WTC11 (cell line): ENCODE data around the gene COL16A1. TPM values are rescaled to one million over a fixed set of nuclear protein-coding genes. Genes with fewer than 3 reads are reported as not detected.

Source experiments
- ATAC-seq: fragments of 200-7000 bp; cut with Tn5 transposase; 2 replicates; pipeline ENCODE4 v1.10.0; 2021; ENCODE audit warnings: mild to moderate bottlenecking, moderate library complexity
- CTCF ChIA-PET: fragments of 300-600 bp; sonication (Branson Sonifier 250); formaldehyde crosslinking; loops from one replicate; lab custom pipeline; 2021; ENCODE audit warnings: antibody characterized with exemption; lab: Charles Lee
- POLR2A ChIA-PET: fragments of 350-600 bp; sonication (Branson Sonifier 250); formaldehyde crosslinking; loops from one replicate; lab custom pipeline; 2021; ENCODE audit warnings: antibody characterized with exemption; lab: Charles Lee
- DNase-seq: peaks from one replicate; pipeline ENCODE4 v3.0.0; 2021; ENCODE audit warnings: low spot score
- H3K27ac Mint-ChIP-seq: 2 replicates; pipeline ENCODE4 v1.8.0; 2021; ENCODE audit warnings: mixed read lengths
- H3K27me3 Mint-ChIP-seq: 2 replicates; pipeline ENCODE4 v1.8.0; 2021; ENCODE audit warnings: low read depth, mild to moderate bottlenecking, moderate library complexity, mixed read lengths
- H3K36me3 Mint-ChIP-seq: 2 replicates; pipeline ENCODE4 v1.8.0; 2021; ENCODE audit warnings: mixed read lengths
- H3K4me1 Mint-ChIP-seq: 2 replicates; pipeline ENCODE4 v1.8.0; 2022; ENCODE audit warnings: mixed read lengths
- H3K4me3 Mint-ChIP-seq: 2 replicates; pipeline ENCODE4 v1.8.0; 2021; ENCODE audit warnings: mild to moderate bottlenecking, moderate library complexity, mixed read lengths
- H3K9me3 Mint-ChIP-seq: 2 replicates; pipeline ENCODE4 v1.8.0; 2021; ENCODE audit warnings: mixed read lengths
- CREB1 ChIP-seq: sonication (generic); formaldehyde crosslinking; IDR thresholded peaks from 2 replicates; pipeline ENCODE4 v1.8.0; 2023; ENCODE audit warnings: mild to moderate bottlenecking, missing genetic modification reagents
- E2F1 ChIP-seq: sonication (generic); formaldehyde crosslinking; IDR thresholded peaks from 2 replicates; pipeline ENCODE4 v1.8.0; 2022; ENCODE audit warnings: mild to moderate bottlenecking, missing genetic modification reagents
- EMX1 ChIP-seq: fragments of 250-450 bp; sonication (Bioruptor Pico); IDR thresholded peaks from 2 replicates; pipeline ENCODE4 v1.8.0; 2021; ENCODE audit warnings: mild to moderate bottlenecking
- FOXK1 ChIP-seq: sonication (generic); formaldehyde crosslinking; IDR thresholded peaks from 2 replicates; pipeline ENCODE4 v1.8.0; 2022; ENCODE audit warnings: mild to moderate bottlenecking, moderate library complexity, missing genetic modification reagents
- GABPB1 ChIP-seq: sonication (generic); formaldehyde crosslinking; IDR thresholded peaks from 2 replicates; pipeline ENCODE4 v1.8.1; 2023; ENCODE audit warnings: mild to moderate bottlenecking, missing genetic modification reagents
- HMGXB4 ChIP-seq: sonication (generic); formaldehyde crosslinking; IDR thresholded peaks from 2 replicates; pipeline ENCODE4 v1.8.1; 2023; ENCODE audit warnings: mild to moderate bottlenecking, moderate library complexity, missing genetic modification reagents
- KAT7 ChIP-seq: sonication (generic); formaldehyde crosslinking; IDR thresholded peaks from 2 replicates; pipeline ENCODE4 v1.8.1; 2023; ENCODE audit warnings: missing genetic modification reagents, mild to moderate bottlenecking, borderline replicate concordance
- MYBL2 ChIP-seq: sonication (generic); formaldehyde crosslinking; IDR thresholded peaks from 2 replicates; pipeline ENCODE4 v1.8.1; 2023; ENCODE audit warnings: mild to moderate bottlenecking, moderate library complexity, missing genetic modification reagents
- NFYB ChIP-seq: sonication (generic); formaldehyde crosslinking; conservative IDR thresholded peaks from 2 replicates; pipeline ENCODE4 v1.8.0; 2022; ENCODE audit warnings: low read depth, missing genetic modification reagents
- NR3C1 ChIP-seq: sonication (generic); formaldehyde crosslinking; conservative IDR thresholded peaks from 2 replicates; pipeline ENCODE4 v1.8.1; 2023; ENCODE audit warnings: low read depth, mild to moderate bottlenecking, missing genetic modification reagents
- PRRX2 ChIP-seq: fragments of 250-450 bp; sonication (Bioruptor Pico); IDR thresholded peaks from 2 replicates; pipeline ENCODE4 v1.8.0; 2021; ENCODE audit warnings: mild to moderate bottlenecking
- RORB ChIP-seq: fragments of 250-450 bp; sonication (Bioruptor Pico); IDR thresholded peaks from 2 replicates; pipeline ENCODE4 v1.9.0; 2021; ENCODE audit warnings: mild to moderate bottlenecking
- TEAD4 ChIP-seq: sonication (generic); formaldehyde crosslinking; IDR thresholded peaks from 2 replicates; pipeline ENCODE4 v1.8.0; 2022; ENCODE audit warnings: mild to moderate bottlenecking, missing genetic modification reagents
- ZNF532 ChIP-seq: fragments of 250-450 bp; sonication (Bioruptor Pico); IDR thresholded peaks from 2 replicates; pipeline ENCODE4 v1.9.0; 2021; ENCODE audit warnings: mild to moderate bottlenecking, borderline replicate concordance
- total RNA-seq: library from RNA; stranded (reverse); gene quantifications from 3 replicates; pipeline ENCODE4 v1.2.3, GENCODE V29; 2021
- TF ChIP-seq, protein P1 (sequence below): sonication (generic); formaldehyde crosslinking; IDR thresholded peaks from 2 replicates; pipeline ENCODE4 v1.8.0; 2023; ENCODE audit warnings: missing genetic modification reagents, mild to moderate bottlenecking, borderline replicate concordance
- TF ChIP-seq, protein P2 (sequence below): sonication (generic); formaldehyde crosslinking; IDR thresholded peaks from 2 replicates; pipeline ENCODE4 v1.8.0; 2023; ENCODE audit warnings: mild to moderate bottlenecking, missing genetic modification reagents
- TF ChIP-seq, protein P3 (sequence below): sonication (generic); formaldehyde crosslinking; IDR thresholded peaks from 2 replicates; pipeline ENCODE4 v1.8.1; 2022; ENCODE audit warnings: mild to moderate bottlenecking, moderate library complexity, missing genetic modification reagents
- TF ChIP-seq, protein P4 (sequence below): sonication (generic); formaldehyde crosslinking; IDR thresholded peaks from 2 replicates; pipeline ENCODE4 v1.8.1; 2023; ENCODE audit warnings: mild to moderate bottlenecking, missing genetic modification reagents

COL16A1 gene
- total RNA-seq, 1 experiment from 2014 or later: 8.8 TPM

DNA sequence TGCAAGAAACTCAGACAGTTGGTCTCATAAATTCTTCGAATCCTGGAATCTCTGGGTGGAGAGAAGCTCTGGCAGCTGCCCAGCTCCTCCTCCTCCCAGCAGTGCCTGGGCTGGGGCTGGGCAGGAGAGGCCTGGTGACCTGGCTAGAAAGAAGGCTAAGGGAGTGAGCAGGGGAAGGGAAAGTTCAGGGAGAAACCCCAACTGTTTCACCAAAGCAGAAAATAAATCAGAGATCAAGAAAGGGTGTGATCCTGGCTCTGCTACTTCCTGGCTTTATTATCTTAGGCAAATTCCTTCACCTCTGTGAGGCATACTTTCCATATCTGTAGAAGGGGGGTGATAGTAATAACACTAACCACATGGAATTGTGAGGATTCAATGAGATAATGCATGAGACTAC, 8.8 kb upstream of the COL16A1 start (continued):
- TF ChIP-seq, protein P1, sequence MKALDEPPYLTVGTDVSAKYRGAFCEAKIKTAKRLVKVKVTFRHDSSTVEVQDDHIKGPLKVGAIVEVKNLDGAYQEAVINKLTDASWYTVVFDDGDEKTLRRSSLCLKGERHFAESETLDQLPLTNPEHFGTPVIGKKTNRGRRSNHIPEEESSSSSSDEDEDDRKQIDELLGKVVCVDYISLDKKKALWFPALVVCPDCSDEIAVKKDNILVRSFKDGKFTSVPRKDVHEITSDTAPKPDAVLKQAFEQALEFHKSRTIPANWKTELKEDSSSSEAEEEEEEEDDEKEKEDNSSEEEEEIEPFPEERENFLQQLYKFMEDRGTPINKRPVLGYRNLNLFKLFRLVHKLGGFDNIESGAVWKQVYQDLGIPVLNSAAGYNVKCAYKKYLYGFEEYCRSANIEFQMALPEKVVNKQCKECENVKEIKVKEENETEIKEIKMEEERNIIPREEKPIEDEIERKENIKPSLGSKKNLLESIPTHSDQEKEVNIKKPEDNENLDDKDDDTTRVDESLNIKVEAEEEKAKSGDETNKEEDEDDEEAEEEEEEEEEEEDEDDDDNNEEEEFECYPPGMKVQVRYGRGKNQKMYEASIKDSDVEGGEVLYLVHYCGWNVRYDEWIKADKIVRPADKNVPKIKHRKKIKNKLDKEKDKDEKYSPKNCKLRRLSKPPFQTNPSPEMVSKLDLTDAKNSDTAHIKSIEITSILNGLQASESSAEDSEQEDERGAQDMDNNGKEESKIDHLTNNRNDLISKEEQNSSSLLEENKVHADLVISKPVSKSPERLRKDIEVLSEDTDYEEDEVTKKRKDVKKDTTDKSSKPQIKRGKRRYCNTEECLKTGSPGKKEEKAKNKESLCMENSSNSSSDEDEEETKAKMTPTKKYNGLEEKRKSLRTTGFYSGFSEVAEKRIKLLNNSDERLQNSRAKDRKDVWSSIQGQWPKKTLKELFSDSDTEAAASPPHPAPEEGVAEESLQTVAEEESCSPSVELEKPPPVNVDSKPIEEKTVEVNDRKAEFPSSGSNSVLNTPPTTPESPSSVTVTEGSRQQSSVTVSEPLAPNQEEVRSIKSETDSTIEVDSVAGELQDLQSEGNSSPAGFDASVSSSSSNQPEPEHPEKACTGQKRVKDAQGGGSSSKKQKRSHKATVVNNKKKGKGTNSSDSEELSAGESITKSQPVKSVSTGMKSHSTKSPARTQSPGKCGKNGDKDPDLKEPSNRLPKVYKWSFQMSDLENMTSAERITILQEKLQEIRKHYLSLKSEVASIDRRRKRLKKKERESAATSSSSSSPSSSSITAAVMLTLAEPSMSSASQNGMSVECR (CRISPR knock-in tag): no peak
- TF ChIP-seq HMGXB4 (no peak), FOXK1 (CRISPR knock-in tag) (no peak), NR3C1 (CRISPR knock-in tag) (no peak), NFYB (CRISPR knock-in tag) (no peak), TEAD4 (CRISPR knock-in tag) (no peak), EMX1 (CRISPR knock-in tag) (no peak), MYBL2 (no peak), CREB1 (CRISPR knock-in tag) (no peak), PRRX2 (CRISPR knock-in tag) (no peak), E2F1 (CRISPR knock-in tag) (no peak)
- TF ChIP-seq, protein P2, sequence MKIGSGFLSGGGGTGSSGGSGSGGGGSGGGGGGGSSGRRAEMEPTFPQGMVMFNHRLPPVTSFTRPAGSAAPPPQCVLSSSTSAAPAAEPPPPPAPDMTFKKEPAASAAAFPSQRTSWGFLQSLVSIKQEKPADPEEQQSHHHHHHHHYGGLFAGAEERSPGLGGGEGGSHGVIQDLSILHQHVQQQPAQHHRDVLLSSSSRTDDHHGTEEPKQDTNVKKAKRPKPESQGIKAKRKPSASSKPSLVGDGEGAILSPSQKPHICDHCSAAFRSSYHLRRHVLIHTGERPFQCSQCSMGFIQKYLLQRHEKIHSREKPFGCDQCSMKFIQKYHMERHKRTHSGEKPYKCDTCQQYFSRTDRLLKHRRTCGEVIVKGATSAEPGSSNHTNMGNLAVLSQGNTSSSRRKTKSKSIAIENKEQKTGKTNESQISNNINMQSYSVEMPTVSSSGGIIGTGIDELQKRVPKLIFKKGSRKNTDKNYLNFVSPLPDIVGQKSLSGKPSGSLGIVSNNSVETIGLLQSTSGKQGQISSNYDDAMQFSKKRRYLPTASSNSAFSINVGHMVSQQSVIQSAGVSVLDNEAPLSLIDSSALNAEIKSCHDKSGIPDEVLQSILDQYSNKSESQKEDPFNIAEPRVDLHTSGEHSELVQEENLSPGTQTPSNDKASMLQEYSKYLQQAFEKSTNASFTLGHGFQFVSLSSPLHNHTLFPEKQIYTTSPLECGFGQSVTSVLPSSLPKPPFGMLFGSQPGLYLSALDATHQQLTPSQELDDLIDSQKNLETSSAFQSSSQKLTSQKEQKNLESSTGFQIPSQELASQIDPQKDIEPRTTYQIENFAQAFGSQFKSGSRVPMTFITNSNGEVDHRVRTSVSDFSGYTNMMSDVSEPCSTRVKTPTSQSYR (CRISPR knock-in tag): no peak

DNA sequence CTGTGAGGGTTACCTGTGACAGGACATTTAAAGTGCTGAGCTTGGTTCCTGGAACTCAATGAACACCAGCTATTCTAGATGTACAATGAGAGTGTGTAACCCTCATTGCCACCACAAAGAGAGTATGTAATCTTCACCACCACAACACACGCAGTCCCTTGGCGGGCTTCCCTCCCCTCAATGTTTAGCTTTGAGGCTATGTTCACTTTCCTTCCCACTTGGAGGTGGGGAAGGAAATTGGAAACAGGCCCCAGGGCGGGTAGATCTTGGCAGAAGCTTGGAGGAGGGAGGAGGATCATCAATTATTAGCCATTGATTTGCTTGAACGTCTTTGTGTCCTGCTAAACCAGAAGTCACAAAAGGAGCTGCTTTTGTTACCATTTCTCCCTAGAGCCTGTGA, 8.3 kb upstream of the COL16A1 start:
- no peak overlapping the region for H3K4me3 Mint-ChIP-seq
- DNase-seq (no peak), ATAC-seq (no peak)
- ChIA-PET POLR2A (no interaction called here), CTCF (interaction anchor here (1.2 to 8.9 kb wide), 8 partner anchors 9 to 94 kb away, joined by 3 to 196 read pairs (median 5); partner anchors contain the start of gene COL16A1)
- H3K4me1 Mint-ChIP-seq: peaks cover 31% of the 10 kb centered on the region
- no peaks in the 10 kb centered on the region; the same call in 1 of the 2 replicates for H3K27me3 Mint-ChIP-seq
- no peaks in the 10 kb centered on the region for H3K9me3 Mint-ChIP-seq
- no peaks in the 10 kb centered on the region for H3K36me3 Mint-ChIP-seq
- H3K27ac Mint-ChIP-seq: peak overlapping the region; percentile 73; the same call in 1 of the 2 replicates
- TF ChIP-seq, protein P3, sequence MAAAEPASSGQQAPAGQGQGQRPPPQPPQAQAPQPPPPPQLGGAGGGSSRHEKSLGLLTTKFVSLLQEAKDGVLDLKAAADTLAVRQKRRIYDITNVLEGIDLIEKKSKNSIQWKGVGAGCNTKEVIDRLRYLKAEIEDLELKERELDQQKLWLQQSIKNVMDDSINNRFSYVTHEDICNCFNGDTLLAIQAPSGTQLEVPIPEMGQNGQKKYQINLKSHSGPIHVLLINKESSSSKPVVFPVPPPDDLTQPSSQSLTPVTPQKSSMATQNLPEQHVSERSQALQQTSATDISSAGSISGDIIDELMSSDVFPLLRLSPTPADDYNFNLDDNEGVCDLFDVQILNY (CRISPR knock-in tag): no peak
- TF ChIP-seq RORB (CRISPR knock-in tag): no peak
- TF ChIP-seq GABPB1 (CRISPR knock-in tag): no peak
- no peak for TF ChIP-seq ZNF532 (CRISPR knock-in tag)
- TF ChIP-seq KAT7: no peak
- TF ChIP-seq, protein P4, sequence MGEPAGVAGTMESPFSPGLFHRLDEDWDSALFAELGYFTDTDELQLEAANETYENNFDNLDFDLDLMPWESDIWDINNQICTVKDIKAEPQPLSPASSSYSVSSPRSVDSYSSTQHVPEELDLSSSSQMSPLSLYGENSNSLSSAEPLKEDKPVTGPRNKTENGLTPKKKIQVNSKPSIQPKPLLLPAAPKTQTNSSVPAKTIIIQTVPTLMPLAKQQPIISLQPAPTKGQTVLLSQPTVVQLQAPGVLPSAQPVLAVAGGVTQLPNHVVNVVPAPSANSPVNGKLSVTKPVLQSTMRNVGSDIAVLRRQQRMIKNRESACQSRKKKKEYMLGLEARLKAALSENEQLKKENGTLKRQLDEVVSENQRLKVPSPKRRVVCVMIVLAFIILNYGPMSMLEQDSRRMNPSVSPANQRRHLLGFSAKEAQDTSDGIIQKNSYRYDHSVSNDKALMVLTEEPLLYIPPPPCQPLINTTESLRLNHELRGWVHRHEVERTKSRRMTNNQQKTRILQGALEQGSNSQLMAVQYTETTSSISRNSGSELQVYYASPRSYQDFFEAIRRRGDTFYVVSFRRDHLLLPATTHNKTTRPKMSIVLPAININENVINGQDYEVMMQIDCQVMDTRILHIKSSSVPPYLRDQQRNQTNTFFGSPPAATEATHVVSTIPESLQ: no peak
